ENCODE measurements around the gene NAV1.
"Not testable (repeated sequence)": the region's sequence is repeated elsewhere in the genome, so short reads cannot be mapped to it uniquely, and the experiment has no call there.

Gene NAV1, protein sequence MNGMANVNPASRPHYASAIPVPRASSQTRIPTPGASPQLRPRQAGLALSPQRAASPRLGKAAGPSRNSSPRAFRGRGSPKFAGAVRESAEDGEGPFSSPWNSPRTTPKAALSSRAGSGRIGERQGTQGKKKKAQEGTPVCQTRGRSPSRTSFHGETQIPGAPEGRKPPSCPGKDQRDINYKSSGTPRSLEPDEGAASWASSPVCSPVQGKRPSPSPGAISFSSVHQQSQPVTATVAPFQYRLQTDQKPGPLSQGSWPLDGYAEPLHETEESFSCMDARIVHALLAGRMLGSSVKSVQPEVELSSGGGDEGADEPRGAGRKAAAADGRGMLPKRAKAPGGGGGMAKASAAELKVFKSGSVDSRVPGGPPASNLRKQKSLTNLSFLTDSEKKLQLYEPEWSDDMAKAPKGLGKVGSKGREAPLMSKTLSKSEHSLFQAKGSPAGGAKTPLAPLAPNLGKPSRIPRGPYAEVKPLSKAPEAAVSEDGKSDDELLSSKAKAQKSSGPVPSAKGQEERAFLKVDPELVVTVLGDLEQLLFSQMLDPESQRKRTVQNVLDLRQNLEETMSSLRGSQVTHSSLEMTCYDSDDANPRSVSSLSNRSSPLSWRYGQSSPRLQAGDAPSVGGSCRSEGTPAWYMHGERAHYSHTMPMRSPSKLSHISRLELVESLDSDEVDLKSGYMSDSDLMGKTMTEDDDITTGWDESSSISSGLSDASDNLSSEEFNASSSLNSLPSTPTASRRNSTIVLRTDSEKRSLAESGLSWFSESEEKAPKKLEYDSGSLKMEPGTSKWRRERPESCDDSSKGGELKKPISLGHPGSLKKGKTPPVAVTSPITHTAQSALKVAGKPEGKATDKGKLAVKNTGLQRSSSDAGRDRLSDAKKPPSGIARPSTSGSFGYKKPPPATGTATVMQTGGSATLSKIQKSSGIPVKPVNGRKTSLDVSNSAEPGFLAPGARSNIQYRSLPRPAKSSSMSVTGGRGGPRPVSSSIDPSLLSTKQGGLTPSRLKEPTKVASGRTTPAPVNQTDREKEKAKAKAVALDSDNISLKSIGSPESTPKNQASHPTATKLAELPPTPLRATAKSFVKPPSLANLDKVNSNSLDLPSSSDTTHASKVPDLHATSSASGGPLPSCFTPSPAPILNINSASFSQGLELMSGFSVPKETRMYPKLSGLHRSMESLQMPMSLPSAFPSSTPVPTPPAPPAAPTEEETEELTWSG (N-terminal part only)

DNA sequence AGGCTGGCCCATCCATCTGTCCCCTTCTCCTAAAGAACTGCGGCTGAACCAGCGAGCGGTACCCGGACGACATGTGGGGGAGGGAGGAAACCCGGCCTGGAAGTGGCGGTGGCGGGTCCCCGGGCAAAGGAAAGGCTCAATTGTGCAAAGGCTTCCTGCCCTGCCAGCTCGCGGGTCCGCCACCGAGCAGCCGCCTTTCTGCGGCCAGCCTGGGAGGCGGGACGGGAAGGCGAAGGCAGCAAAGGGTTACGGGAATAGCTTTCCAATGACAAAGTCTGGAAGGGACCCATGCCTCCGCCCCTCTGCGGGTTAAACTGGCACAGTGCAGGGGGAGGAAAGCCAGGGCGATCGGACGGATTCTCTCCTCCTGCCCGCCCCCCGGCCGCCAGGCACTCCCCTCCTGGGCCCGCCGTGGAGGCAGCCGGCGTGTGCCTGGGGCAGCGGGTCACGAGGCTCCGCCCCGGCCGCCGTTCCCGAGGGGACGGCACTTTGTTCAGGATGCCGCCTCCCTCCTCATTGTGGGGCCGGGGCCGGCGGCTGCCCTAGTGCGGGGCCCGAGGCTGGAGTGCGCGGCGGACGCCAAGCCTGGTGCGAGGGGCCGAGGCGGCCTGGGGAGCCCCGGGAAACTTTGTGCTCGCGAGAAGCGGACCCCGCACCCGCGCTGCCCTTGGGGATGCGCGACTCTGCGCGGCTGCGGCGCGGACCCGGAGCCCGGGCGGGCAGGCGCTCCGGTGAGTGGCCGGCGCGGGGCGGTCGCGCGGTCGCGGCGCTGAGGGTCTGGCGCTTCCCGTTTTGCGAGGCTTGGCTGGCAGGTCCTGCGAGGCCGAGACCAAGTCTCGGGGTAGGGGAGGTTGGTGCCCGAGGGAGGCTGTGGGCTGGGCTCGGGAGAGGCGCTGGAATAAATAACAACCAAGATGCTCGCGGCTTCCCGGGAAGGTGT lies at the start of gene NAV1:
NAV1 (plus strand) TSS at position 516 of the 940 bp plus-strand sequence. CDS start 83,758 bp downstream, outside the sequence.
- no peak for DNase-seq

DNA sequence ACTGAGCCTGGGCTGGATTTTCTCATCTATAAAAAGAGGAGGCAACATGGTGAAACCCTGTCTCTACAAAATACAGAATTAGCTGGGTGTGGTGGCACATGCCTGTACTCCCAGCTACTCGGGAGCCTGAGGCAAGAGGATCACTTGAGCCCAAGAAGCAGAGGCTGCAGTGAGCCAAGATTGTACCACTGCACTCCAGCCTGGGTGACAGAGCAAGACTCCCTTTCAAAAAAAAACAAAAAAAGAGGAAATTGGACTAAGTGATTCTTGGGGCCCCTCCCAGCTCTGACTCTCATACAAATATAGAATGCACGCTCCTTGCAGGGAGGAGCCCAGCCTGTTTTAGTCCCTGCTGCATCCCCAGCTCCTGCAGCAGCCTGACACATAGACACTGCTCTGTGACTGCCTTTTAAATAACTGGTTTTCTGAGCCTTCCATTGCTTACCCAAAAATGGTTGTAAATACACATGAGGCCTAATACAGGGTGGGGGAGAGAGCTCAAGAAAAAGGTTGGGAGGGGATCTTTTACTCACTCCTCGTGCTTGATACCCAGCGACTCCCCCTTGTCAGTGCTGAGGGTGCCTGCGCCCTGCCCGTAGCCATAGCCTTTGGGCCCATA lies 49.2 kb upstream of the NAV1 start:
- no peak for DNase-seq

DNA sequence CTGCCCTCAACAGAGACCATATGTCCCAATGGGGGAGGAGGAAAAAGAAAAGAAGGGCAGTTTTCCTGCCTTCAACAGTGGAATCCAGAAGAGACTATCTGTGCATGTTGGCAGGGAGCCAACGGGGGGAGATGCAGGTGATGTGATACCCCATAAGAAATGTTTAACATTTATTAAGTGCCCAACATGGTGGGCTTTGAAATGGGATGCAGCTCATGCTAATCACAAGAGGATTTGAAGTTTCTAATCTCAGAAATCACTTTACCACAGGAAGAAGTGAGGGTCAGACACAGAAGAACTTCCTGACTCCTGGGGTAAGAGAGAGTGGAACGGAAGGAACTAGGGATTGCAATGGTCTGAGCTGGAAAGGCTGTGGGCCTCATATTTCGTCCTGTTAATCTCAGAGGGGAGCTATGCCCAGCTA lies 48.2 kb upstream of the NAV1 start:
- DNase-seq = no peak

DNA sequence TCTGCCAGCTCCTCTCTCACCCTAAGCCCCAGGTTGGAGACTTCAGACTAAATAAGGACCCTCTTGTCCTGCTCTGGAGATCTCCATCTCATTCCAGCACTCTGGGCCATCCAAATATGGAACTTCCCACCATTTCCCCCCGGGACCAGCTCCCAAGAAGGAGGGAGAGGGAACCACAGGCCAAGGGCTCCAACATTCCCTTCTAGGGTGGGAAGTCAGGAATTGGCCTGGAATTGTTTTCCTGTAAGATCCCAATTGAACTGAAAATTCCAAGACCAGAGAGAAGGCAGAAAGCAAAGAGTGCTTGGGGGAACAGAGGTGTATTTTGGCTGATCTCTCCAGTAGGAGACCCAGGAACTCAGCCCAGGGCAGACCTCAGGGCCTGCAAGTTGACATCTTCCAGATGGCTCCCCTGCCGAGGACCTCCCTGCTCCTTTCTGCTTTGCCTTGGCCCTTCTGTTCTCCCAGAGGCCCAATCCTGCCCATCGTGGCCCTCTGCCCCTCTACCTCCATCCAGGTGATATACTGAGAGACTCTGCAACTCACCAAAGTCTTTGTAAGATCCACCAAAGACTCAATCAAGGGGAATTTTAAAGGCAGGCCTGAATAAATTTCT lies 46.9 kb upstream of the NAV1 start:
- DNase-seq = no peak

DNA sequence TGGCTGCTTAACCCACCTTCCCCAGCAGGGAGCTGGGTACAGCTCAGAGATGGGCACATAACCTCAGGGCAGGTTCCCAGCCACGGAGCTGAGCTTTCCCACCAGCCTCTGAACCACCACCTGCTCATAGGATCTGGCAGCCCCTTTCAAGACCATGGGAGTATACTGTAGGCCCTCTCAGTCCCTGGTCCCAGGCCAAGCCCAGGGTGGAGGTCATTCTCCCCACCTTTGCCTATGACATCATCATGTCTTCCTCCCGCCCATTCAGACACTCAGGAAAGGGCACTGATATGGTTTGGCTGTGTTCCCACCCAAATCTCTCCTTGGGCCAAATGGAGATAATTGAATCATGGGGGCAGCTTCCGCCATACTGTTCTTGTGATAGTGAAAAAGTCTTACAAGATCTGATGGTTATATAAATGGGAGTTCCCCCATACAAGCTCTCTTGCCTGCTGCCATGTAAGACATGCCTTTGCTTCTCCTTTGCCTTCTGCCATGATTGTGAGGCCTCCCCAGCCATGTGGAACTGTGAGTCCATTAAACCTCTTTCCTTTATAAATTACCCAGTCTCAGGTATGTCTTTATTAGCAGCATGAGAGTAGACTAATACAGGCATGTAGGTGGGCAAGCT lies 45.8 kb upstream of the NAV1 start:
- not testable (repeated sequence) for DNase-seq

DNA sequence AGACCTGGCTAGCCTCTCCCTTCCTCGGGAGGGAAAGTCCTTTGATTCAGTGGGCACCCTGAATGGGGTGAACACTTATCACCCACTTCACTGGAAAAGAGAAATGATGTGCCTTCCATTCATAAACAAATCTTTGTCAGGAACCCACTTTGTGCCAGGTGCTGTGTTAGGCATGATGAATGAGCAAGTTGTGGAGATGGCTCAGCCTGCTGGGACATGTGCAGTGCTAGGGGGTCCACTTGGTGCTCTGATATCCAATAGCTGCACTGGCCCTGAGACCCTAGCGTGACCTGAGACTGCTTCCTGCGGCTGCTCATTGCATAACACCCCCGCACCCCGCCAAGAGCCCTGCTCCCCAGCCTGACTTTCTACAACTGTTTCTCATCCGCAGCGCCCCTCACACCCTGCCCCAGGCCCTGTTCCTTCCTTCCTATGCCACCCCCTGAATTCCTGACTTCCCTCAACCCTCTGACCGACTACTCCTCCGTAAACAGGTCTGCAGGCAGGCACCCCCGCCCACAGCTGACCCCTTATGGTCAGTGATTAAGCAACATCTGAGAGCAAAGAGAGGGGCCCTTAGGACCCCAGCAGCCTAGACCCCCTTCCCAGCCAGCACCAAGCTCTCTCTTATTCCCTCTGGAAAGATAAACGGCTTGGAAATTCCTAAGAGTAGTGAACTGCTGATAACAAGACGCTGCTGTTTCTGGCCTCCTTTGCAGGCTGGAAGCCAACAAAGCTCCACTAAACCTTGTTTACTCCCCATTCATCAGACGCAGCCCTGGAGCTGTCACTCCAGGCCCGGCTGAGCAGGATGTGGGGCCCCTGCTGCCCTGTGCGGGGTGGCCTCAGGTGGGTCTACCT lies 44.9 kb upstream of the NAV1 start:
- no peak for DNase-seq

DNA sequence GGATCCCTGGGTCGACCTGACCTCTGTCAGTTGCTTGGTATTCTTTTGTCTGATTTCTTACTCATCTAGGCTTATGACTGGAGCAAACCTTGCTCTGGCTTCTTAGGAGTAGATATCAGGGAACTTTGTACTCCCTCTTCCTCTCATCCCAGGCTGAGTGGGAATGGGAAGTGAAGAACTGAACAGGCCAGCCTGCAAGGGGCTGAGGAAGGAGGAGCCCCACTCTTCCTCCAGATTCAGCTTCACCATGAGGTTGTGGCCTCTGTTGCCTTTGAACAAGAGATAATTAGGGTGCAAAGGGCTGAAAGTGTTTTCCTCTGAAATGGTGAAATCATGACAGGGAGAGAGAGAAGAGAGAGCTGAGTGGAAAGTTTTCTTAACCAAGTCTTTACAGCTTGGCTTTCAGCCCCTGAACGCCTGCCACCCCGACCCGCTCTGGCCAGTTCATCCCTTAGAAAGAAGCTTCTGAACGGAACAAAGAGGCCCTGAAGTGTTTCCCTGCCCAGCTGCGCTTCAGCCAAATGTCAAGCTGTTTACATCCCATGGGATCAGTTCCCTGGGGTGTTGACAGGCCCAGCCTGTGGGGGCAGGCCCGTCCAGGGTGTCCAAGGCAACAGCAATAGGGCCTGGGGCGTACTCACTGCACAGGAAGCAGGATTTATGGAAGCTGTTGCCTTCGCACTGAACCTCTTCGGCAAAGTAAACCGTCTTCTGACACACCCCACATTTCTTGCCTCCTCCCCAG lies 43.2 kb upstream of the NAV1 start:
- DNase-seq = no peak

DNA sequence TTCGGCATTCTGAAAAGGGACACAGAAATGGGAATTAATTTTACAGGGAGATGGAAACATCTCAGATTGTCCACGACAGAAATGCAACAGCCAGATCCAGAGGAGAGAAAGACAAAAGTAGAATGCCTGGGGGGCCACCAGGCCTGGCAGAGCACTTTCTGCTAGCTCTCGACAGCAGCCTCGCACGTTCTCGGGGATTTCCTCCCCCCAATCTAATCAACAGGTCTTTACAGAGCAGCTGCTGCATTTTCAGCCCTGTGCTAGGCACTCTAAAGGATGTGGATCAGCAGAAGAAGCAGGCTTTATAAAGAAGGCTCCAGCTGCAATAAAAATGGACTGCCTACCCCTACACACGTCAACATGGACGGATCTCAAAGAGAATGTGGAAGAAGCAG lies 42.6 kb upstream of the NAV1 start:
- no peak for DNase-seq

DNA sequence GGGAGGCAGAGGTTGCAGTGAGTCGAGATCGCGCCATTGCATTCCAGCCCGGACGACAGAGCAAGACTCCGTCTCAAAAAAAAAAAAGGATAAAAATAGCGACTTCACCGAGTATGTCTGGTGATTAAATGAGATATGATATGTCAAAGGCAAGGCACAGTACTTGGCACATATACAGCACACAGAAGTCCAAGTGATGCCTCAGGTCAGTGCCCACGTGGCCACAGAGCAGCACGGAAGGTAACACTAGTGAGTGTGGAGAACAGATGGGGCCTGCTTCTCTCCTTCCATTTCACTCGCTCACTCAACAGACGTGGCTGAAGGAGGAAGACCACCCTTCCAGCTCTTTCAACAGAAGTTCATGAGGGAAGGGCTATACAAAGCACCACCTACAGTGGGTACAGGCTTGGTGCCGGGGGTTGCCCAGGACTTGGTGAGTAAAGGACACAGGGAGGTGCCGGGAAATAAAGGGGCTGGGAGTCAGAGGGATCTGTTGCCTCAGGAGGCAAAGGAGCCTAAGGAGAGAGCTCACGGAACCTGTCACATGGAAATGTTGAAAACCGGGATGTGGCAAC lies 40.9 kb upstream of the NAV1 start:
- DNase-seq = no peak

DNA sequence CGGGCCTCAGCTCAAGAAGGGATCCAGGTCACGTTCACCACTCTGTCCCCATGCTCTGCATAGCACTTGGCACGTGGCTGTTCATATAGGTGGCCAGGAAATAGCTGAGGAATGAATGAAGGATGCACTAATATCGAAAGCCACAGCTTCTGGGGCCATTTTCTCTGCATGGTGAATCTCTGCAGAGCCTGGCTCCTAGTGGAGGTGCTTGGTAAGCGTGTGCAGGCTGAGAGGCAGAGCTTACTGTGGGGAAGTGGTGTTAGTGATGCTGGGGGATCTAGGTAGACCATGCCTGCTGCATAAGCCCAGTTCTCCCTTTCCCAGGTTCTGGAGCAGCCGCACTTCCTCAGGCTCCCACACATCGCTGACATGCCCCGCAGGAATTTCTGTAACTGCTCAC lies 40.3 kb upstream of the NAV1 start:
- no peak for DNase-seq

DNA sequence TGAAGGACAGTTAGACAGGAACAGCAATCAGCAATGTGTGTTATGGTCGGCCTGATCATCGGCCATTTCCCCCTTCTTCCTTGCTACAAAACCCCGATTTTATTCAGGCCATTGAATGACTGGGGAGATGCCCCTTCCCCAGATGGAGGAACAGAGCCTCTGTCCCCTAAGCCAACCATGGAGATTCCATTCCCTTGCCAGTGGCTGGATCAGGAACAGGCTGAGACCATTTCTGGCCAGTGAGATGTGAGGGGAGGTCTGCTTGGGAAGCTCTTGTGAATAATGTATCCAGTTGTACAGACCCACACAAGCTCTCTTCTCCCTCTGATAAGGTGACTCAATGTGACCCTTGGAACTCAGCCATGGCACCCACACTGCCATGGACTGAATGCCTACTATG lies 39.7 kb upstream of the NAV1 start:
- DNase-seq = no peak

DNA sequence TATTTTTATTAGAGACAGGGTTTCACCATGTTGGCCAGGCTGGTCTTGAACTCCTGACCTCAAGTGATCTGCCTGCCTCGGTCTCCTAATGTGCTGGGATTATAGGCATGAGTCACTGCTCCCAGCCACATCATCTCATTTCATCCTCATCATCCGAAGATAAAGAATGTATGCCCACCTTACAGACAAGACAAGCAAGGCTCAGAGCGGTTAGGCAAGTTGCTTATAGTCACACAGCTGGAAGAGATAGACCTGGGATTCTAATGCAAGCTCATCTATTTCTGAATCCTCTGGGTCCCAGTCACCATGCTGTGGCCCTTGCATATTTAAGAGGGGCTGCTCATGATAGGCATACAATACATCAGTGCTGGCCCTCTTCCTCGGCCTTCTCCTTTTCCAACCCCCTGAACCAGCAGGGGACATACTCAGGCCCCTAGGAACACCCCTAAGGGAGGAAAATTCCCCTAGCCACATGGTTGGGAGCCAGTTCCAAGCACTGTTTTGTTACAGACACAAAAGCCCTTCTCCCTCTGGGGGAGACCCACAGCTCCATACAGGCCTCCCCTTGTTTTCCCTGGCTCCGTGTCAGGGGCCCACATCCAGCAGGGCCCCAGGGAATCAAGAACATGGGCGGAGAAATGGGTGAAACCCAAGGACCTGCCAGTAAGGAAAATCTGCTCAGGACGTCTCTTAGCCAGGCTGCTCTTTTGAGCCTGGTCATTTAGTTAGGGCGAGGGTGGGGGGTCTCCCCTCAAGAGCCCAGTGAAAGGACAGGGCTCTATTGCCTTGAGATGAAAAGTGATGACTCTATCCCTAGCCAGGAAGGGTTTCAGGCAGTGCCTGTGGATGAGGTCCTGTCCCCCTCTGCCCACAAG lies 38.9 kb upstream of the NAV1 start:
- no peak for DNase-seq

DNA sequence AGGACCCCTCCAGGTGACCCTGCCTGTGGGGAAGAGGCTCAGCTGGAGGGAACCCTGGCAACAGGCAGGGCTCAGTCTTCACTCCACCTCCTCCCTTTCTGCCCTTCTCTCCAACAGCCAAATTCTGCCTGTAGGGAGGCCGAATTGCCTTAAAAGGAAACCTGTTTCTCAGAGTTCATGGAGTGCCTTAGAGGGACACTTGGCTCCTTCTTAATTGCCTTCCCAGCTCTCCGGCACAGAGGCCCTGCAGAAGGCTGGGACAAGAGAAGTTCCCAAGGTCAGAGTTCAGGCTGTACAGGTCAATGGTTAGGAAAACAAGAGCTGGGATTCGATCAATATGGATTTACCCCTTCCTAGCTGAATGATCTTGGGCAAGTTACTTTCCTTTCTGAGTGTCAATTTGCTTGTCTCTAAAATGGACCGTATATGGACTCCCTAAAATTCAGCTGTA lies 38.2 kb upstream of the NAV1 start:
- DNase-seq = no peak

DNA sequence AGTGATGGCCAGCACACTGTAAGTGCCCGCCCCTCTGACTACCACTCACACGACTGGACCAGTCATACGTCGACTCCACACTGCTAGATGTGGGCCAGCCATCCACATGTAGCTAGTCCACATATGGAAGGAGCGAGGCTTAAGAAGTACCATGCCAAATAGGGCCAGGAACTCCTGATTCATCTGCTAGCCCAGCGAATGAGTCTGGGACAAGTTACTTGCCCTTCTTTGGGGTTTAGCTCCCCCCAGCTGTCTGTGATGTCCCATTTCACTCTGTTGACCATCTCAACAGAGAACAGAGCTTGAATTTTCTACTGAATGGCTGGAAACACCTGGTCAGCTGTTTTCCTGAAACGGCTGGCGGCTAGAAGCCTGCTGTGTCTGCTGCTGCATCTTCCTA lies 37.8 kb upstream of the NAV1 start:
- DNase-seq = no peak

DNA sequence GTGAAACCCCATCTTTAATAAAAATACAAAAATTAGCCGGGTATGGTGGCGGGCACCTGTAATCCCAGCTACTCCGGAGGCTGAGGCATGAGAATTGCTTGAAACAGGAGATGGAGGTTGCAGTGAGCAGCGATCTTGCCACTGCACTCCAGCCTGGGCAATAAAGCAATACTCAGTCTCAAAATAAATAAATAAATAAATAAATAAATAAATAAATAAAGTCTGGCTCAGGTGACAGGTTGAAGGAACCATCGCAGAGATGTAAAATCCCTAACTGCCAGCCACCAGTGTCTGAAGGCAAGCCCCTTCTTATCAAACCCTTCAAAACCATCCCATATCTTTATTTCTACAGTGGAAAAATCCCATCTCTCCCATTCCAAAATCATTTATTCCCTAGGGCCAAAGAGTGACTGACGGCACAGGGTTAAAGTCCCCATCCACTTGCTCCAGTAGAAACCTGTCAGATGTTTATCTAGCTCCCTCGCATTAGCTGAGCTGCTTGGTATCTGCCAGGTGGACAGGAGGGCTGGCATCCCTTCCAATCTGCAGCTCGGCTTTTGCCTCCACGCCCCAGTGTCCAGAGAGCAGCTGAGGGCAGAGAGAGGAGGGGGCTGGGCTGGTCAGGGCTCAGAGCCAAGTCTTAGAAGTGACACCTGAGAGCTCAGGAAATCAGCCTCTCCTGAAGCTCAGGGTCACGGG lies 37.0 kb upstream of the NAV1 start:
- DNase-seq = no peak

DNA sequence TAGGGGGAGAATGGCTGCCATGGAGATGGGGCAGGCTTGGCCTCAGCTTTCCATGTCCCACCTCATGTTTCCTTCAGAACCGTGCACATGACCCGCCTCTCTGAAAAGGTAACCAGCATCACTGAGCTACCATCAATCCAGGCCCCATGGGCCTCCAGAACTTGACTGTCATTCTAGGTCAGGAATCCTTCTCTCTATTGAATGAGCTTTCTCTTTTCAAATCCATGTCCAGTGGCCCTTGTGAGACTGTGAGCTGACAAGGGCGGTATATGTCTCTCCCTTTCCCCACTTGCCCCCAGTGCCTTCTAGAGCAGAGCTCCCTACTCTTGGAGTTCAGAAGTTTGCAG lies 36.4 kb upstream of the NAV1 start:
- no peak for DNase-seq
